Uterus (tissue), 4 donors: ENCODE measurements around the gene MYOD1. TPM values are rescaled to one million over a fixed set of nuclear protein-coding genes. Genes with fewer than 3 reads are reported as not detected.

Experiments
- DNase-seq, 2 donors: peaks; one replicate each; pipeline ENCODE4 v3.0.0-alpha.2; 2019 to 2020
- H3K27ac ChIP-seq, 2 donors: fragments of 200-600 bp; sonication (generic); 1 replicate in 1 of 2; 2 replicates in 1 of 2; pipeline ENCODE4 v1.5.1; 2016 to 2018
- H3K27me3 ChIP-seq, 2 donors: fragments of 200-600 bp; sonication (generic); one replicate each; pipeline ENCODE4 v1.5.1; 2018 to 2019; ENCODE audit warnings: control low read depth in 1 of 2
- H3K36me3 ChIP-seq, 2 donors: fragments of 200-600 bp; sonication (generic); one replicate each; pipeline ENCODE4 v1.5.1; 2019; ENCODE audit warnings: control low read depth in 1 of 2
- H3K4me1 ChIP-seq, 2 donors: fragments of 200-600 bp; sonication (generic); one replicate each; pipeline ENCODE4 v1.5.1; 2018 to 2019; ENCODE audit warnings: control low read depth in 1 of 2
- H3K4me3 ChIP-seq, 2 donors: fragments of 200-600 bp; sonication (generic); 1 replicate in 1 of 2; 2 replicates in 1 of 2; pipeline ENCODE4 v1.5.1; 2018 to 2019; ENCODE audit warnings: mild to moderate bottlenecking in 1 of 2
- H3K9me3 ChIP-seq, 2 donors: fragments of 200-600 bp; sonication (generic); one replicate each; pipeline ENCODE4 v1.5.1; 2019; ENCODE audit warnings: control low read depth in 1 of 2
- POLR2A ChIP-seq, 2 donors: fragments of 450-650 bp; IDR thresholded peaks; one replicate each; pipeline ENCODE4 v1.6.1; 2016; ENCODE audit warnings: antibody characterized with exemption in 2 of 2, mild to moderate bottlenecking in 1 of 2, moderate library complexity in 1 of 2
- intact Hi-C: fragments of 100-400 bp; cut with DNase I; formaldehyde crosslinking; loops from one replicate; pipeline ENCODE4 v1.15.1; 2023; ENCODE audit warnings: low total_unique reads
- total RNA-seq, 4 donors: library from RNA; depleted of rRNA in 3 of 4; stranded (reverse); fragments of >200 nt in 3 of 4; gene quantifications; one replicate each; pipeline versions ENCODE4 v1.1.0 to v1.2.4, GENCODE V29; 2014 to 2023
- TF ChIP-seq, protein P1 (sequence below), 4 experiments: fragments of 200-600 bp in 2 of 4; fragments of 450-650 bp in 2 of 4; sonication (generic) in 2 of 4; IDR thresholded peaks; one replicate each; pipeline ENCODE4 v1.5.1; 2016 to 2019; ENCODE audit warnings: antibody characterized with exemption in 4 of 4, mild to moderate bottlenecking in 2 of 4, moderate library complexity in 1 of 4
- donor health status: DM: yes; HTN: yes; CAD: no.

The MYOD1 gene
- total RNA-seq, 4 donors from 2014 or later: not detected

DNA sequence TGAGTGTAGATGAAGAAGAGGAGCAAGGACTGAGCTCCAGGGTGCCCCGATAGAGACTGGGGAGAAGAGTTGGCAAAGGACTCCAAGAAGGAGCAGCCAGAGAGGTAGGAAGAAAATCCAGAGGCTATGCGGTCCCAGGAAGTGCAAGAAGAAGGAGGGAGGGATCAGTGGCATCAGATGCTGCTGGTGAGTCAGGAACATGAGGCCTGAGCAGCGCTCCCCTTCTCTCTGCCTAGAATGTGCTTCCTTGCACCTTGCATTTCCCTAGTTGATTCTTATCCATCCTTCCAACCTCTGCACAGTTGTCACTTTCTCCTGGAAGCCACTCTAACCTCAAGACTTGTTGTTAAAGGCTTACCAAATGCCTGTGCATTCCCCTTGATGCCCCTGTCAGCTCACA, 36.5 kb downstream of the MYOD1 start:
- intact Hi-C loops: no loop called here
- H3K4me3 ChIP-seq: no peak overlapping the region
- no peaks in the 10 kb centered on the region for H3K4me1 ChIP-seq
- no peaks in the 10 kb centered on the region for H3K27me3 ChIP-seq
- no peaks in the 10 kb centered on the region for H3K36me3 ChIP-seq
- no peak for DNase-seq
- H3K27ac ChIP-seq: no peak overlapping the region
- TF ChIP-seq POLR2A (IDR thresholded peaks at IDR 0.05): no peak
- TF ChIP-seq, protein P1, sequence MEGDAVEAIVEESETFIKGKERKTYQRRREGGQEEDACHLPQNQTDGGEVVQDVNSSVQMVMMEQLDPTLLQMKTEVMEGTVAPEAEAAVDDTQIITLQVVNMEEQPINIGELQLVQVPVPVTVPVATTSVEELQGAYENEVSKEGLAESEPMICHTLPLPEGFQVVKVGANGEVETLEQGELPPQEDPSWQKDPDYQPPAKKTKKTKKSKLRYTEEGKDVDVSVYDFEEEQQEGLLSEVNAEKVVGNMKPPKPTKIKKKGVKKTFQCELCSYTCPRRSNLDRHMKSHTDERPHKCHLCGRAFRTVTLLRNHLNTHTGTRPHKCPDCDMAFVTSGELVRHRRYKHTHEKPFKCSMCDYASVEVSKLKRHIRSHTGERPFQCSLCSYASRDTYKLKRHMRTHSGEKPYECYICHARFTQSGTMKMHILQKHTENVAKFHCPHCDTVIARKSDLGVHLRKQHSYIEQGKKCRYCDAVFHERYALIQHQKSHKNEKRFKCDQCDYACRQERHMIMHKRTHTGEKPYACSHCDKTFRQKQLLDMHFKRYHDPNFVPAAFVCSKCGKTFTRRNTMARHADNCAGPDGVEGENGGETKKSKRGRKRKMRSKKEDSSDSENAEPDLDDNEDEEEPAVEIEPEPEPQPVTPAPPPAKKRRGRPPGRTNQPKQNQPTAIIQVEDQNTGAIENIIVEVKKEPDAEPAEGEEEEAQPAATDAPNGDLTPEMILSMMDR (IDR thresholded peaks at IDR 0.05): no peak
- no peaks in the 10 kb centered on the region for H3K9me3 ChIP-seq

- Histone ChIP-seq H3K9me3 (no peaks in the 10 kb centered on the region), H3K27ac (no peak overlapping the region), H3K36me3 (no peaks in the 10 kb centered on the region), H3K27me3 (no peaks in the 10 kb centered on the region), H3K4me3 (no peak overlapping the region), H3K4me1 (no peaks in the 10 kb centered on the region)
- TF ChIP-seq, protein P1 (IDR thresholded peaks at IDR 0.05): peak; percentile 7 to 52 (median 36)
- TF ChIP-seq POLR2A (IDR thresholded peaks at IDR 0.05): no peak
- intact Hi-C loops: no loop called here
- DNase-seq: peak in 1 of 2 donors; percentile 21
These were observed 41.0 kb downstream of the MYOD1 start for GRCh38 chr11:17760102-17761029.

DNA sequence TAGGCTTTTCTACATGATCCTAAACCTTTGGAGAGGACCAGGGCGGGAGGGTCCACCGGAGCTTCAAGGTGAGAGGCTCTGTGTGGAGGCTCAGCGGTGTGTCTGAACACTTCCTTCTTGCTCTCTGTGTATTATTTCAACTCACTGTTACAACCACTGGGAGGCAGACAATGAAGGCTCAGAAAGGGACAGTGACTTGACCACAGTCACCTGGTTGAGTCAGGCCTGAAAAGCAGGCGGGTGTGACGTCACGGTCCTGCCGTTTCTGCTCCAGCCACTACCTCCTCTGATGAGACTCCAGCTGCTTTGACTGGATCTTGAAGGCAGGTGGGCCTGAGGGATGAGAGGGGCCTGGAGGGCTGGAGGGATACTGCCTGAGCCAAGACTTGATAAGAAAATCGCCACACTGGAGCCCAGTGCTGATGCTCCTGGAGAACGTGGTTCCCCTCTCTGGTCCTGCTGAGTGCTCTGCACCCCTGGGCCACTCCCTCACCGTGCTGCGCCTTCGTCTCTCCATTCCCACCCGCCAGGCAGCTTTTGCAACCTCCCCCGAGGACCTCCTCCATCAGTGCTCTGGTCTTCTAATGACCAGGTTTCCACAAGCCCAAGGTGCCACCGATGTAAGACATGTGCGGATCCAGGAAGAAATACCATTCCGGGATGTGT, 43.1 kb downstream of the MYOD1 start:
- Histone ChIP-seq H3K4me3 (no peak overlapping the region), H3K27ac (no peak overlapping the region), H3K4me1 (no peaks in the 10 kb centered on the region), H3K9me3 (no peaks in the 10 kb centered on the region), H3K27me3 (no peaks in the 10 kb centered on the region), H3K36me3 (no peaks in the 10 kb centered on the region)
- no peak for DNase-seq
- intact Hi-C loops: no loop called here
- TF ChIP-seq POLR2A (IDR thresholded peaks at IDR 0.05): no peak
- TF ChIP-seq, protein P1 (IDR thresholded peaks at IDR 0.05): no peak

GRCh38 chr11:17763244-17763643, 43.9 kb downstream of the MYOD1 start:
- intact Hi-C loops: no loop called here
- TF ChIP-seq, protein P1 (IDR thresholded peaks at IDR 0.05): no peak
- TF ChIP-seq POLR2A (IDR thresholded peaks at IDR 0.05): no peak
- H3K4me1 ChIP-seq: no peaks in the 10 kb centered on the region
- H3K4me3 ChIP-seq: no peak overlapping the region
- no peaks in the 10 kb centered on the region for H3K36me3 ChIP-seq
- H3K27ac ChIP-seq: no peak overlapping the region
- no peaks in the 10 kb centered on the region for H3K9me3 ChIP-seq
- DNase-seq: no peak
- H3K27me3 ChIP-seq: no peaks in the 10 kb centered on the region

GRCh38 chr11:17763703-17764102, 44.3 kb downstream of the MYOD1 start:
- Histone ChIP-seq H3K27ac (no peak overlapping the region), H3K4me3 (no peak overlapping the region), H3K4me1 (no peaks in the 10 kb centered on the region), H3K27me3 (no peaks in the 10 kb centered on the region), H3K9me3 (no peaks in the 10 kb centered on the region), H3K36me3 (no peaks in the 10 kb centered on the region)
- intact Hi-C loops: no loop called here
- no peak for DNase-seq
- TF ChIP-seq POLR2A (IDR thresholded peaks at IDR 0.05): no peak
- TF ChIP-seq, protein P1 (IDR thresholded peaks at IDR 0.05): no peak
